CD4-positive, alpha-beta T cell treated with Interleukin-6 for 4 hours (primary cell): ENCODE data around the gene ZNF208.
"Not testable (repeated sequence)": the region's sequence is repeated elsewhere in the genome, so short reads cannot be mapped to it uniquely, and the experiment has no call there.

ENCODE experiments used
- DNase-seq: peaks from one replicate; pipeline ENCODE4 v3.0.0-alpha.2; 2020; ENCODE audit warnings: mixed read lengths

ZNF208 gene

DNA sequence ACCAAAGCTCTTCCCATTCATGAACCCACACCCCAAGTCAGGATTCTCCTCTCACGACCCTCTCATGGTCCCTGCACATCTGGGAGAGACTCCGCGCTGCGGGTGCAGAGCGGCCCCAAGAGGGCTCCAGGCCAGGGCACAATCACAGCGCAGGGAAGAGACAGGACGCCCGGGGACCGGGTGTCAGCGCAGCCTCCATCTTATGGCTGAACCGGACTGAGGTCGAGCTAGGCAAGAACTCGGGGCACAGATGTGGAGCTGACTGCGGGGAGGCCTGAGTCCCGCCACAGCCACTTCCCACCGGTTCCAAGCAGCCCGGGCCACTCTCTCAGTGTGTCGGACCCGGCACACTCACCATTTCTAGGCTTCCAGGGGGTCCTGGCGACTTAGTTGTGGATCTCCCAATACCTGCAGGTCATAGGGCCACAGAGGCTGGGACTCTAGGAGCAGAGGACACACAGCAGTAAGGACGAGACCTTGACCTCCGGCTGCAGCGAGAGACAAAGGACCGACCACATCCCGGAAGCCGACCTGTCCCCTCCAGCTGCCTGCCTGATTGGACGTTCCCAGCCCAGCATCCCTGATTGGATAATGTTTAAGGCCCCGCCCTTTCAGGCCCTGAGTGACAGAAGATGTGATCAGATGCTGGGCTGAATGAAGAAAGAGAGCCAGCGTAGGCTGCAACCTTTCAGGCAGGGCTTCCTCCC, at the start of gene ZNF208:
Gene ZNF208 (minus strand): TSS at position 507 of the 707 bp plus-strand sequence. CDS start 149 bp downstream, at position 358.
- DNase-seq = peak; percentile 9

- DNase-seq = peak; percentile 7
These were observed 41.9 kb upstream of the ZNF208 start for GRCh38 chr19:22052644-22053013.

- DNase-seq = not testable (repeated sequence)
These were observed 30.4 kb upstream of the ZNF208 start for GRCh38 chr19:22041151-22041550.

GRCh38 chr19:22030680-22031079, 19.9 kb upstream of the ZNF208 start:
- no peak for DNase-seq

DNA sequence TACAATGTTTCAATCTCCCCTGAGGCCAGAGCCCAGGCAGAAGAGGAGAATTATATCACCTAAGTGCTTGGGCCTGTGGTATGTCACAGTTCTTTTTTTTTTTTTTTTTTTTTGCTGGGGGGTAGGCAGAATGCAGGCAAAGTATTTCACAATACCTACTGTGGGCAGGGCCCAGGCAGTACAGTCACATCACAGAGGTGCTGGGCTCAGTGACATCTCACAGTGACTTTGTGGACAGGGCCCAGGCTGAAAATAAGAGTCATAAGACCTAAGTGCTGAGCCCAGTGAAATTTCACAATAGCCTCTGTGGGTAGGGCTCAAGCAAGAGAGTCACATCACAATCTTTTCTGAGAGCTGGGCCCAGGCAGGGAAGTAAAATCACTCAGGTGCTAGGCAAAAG, 15.9 kb upstream of the ZNF208 start:
- DNase-seq = no peak

DNA sequence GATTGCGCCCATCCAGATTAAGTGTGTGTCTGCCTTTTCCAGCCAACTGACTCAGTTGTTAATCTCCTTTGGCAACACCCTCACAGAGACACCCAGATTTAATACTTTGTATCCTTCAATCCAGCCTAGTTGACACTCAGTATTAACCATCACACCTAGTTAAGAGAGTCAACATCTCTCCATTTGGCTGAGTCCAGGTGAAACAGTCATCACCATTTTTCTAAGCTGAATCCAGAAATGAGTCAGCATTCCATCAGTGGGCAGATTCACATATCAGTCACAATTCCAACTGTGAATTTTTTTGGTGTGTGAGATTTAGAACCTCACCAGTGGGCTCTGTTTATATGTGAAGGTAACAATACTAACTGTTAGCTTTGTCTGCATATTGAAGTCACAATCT, 14.8 kb upstream of the ZNF208 start:
- DNase-seq = not testable (repeated sequence)

DNA sequence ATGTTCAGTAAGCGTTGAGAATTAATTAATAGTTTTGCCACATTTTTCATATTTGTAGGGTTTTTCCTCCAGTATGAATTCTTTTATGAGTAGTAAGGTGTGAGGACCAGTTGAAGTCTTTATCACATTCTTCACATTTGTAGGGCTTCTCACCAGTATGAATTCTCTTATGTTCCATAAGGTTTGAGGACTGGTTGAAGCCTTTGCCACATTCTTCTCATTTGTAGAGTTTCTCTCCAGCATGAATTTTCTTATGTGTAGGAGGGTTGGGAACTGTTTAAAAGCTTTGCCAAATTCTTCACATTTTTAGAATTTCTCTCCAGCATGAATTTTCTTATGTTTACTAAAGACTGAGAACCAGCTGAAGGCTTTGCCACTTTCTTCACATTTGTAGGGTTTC, 40.3 kb downstream of the ZNF208 start:
- no peak for DNase-seq

- DNase-seq = no peak
These were observed 63.0 kb downstream of the ZNF208 start for GRCh38 chr19:21947775-21948174.

GRCh38 chr19:21940684-21941083, 70.1 kb downstream of the ZNF208 start:
- DNase-seq = no peak

DNA sequence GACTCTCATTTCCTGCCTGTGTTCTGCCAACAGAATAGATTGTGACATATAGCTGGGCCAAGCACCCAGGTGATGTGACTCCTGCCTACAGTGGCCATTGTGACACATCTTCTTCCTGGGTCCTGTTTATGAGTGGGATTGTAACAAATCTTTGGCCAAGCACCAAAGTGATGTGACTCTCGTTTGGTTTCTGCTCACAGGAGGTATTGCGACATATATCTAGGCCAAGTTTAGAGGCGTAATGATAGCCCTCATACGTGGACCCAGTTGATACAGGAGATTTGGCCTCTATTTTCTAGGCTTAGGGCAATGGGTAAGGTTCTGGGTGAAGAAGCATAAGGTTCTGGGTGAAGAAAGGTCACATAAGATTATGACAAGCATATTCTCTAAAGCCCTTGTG, 76.2 kb downstream of the ZNF208 start:
- DNase-seq = no peak

DNA sequence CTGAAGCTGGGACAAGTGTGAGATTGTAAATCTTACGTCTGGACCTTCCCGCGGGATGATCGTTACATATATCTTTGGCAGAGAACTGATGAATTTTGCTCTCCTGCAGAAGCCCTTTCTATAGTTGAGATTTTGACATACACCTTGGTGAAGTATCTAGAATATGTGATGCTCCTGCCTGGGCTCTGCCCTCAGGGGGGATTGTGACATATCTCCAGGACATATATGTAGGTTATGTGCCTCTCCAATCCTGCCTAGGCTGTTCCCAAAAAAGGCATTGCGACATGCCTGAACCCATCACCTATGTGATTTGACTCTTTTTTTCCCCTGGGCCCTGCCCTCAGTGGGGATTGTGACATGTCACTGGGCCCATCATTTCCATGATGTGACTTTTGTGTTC, 76.6 kb downstream of the ZNF208 start:
- DNase-seq = no peak

DNA sequence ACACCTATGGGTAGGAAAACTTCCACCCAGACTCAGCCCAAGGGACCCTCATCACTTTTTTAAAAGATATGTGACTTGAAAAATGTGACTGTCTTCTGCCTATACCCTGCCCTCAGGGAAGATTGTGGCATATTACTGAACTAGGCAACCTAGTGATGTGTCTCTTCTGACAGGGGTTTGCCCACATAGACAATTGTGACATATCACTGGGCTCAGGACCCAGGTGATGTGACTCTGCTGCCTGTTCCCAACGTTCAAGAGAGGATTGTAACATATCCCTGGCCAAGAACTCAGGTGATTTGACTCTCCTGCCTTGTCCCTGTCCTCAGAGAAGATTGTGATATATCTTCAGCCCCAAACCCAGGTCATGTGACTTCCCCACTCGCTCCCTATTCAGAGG, 88.5 kb downstream of the ZNF208 start:
- no peak for DNase-seq

GRCh38 chr19:21921691-21922180, 89.0 kb downstream of the ZNF208 start:
- DNase-seq = no peak

GRCh38 chr19:21915411-21915810, 95.3 kb downstream of the ZNF208 start:
- DNase-seq = no peak

- no peak for DNase-seq
These were observed 98.1 kb downstream of the ZNF208 start for GRCh38 chr19:21912654-21913053.

DNA sequence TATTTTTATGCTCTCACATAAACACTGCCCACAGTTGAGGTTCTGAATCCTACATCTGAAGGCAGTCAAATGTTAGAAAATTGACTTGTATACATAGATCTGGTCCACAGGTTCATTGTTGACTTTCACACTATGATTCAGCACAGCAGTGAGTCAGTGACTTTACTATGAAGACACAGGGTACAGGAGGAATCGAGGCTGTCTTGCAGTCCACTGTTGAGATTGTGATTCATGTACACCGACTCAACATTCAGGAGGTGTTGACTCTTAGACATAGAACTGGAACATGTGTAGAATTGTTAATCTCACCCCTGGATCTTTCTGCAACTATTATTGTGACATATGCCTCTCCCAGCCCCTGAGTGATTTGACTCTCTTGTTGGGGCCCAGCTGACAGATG, 100.4 kb downstream of the ZNF208 start:
- DNase-seq = no peak

DNA sequence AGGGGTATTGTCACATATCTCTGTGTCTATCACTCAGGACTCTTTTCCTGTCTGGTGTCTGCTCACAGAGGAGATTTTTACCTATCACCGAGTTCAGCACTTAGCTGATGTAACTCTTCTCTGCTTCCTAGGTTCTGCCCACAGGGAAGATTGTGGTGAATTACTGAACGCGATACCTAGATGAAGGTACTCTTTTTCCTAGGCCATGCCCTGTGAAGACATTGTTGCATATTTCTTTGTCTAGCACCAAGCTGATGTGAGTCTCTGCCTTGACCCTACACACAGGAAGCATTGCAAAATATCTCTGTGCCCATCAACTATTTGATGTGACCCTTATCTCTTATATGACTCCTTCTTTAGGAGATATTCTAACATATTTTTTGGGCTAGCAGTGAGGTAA, 102.7 kb downstream of the ZNF208 start:
- DNase-seq = no peak

DNA sequence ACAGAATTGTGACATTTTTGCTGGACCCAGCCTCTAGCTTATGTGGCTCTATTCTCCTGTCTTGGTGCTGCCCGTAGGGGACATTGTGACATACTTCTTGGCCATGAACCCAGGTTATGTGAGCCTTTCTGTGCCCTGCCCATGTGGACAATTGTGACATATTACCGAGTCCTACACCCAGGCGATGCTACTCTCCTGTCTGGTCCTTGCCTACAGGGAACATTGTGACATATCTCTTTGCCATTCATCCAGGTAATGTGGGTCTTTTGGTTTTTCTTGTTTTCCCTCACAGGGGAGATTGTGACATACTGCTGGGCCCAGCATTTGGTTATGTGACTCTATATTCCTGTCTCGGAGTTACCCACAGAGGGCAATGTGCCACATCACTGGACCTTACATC, 103.2 kb downstream of the ZNF208 start:
- no peak for DNase-seq

DNA sequence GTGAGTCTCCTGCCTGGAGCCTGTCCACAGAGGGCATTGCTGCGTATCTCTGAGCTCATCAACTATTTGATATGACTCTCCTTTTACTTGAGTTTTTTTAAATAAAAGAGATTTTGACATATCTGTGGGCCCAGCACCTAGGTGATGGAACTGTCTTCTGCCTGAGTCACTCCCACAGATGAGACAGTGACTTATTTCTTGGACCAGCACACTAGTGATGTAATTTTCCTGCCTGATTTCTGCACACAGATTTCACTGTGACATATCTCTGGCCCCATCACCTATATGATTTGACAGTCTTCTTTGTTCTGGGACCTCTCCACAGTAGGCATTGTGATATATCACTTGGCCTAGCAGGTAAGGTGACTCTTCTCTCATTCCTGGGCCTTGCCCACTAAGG, 108.2 kb downstream of the ZNF208 start:
- DNase-seq = no peak

DNA sequence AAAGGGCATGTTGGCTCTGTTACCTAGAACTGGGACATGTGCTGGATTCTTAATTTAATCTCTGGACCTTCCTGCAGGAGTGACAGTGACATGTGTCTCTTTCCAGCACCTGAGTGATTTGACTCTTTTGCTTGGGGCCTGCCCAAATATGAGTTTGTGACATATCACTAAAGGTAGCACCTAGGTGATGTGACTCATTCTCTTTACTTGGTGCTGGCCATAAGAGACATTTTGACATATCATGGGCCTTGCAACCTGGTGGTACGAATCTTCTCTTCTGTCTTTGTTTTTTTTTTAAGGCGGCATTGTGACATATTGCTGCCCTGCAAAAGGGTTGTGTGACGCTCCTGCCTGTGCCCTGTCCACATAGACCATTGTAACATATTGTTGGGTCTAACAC, 108.9 kb downstream of the ZNF208 start:
- DNase-seq = no peak

DNA sequence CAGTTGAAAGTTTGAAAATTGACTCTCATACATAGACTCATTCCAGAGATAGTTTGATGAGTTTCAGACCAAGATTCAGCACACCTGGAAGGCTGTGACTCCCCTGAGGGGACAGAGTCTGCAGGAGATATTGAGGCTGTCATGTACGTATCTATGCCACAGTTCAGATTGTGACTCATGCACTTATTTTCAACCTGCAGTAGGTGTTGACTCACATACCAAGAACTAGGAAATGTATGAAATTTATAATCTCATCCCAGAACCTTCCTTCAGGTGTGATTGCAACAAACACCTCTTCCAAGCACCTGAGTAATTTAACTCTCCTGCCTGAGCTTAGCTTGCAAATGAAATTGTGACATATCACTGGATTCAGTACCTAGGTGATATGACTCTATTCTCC, 110.3 kb downstream of the ZNF208 start:
- DNase-seq = no peak

DNA sequence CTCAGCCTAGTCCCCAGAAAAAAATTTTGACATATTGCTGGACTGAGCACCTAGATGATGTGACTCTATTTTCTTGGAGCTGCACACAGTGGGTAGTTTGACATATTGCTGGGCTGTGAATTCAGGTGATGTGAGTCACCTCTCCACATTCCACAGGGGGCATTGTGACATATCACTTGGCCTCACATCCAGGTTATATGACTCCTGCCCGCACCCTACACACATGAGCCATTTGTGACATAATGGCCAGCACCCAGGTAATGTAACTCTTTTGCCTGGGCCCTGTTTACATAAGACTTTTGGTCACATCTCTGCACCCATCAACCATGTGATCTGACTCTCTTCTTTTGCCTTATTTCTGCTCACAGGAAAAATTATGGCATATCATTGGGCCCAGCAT, 119.7 kb downstream of the ZNF208 start:
- no peak for DNase-seq

DNA sequence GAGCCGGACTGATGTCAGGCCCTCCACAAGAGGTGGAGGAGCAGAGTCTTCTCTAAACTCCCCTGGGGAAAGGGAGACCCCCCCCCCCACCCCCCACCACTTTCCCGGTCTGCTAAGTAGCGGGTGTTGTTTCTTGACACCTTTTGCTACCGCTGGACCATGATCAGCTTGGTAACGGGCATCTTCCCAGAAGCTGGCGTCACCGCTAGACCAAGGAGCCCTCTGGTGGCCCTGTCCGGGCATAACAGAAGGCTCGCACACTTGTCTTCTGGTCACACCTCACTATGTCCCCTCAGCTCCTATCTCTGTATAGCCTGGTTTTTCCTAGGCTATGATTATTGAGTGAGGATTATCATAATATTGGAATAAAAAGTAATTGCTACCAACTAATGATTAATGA, 120.7 kb downstream of the ZNF208 start:
- DNase-seq = peak; percentile 3

DNA sequence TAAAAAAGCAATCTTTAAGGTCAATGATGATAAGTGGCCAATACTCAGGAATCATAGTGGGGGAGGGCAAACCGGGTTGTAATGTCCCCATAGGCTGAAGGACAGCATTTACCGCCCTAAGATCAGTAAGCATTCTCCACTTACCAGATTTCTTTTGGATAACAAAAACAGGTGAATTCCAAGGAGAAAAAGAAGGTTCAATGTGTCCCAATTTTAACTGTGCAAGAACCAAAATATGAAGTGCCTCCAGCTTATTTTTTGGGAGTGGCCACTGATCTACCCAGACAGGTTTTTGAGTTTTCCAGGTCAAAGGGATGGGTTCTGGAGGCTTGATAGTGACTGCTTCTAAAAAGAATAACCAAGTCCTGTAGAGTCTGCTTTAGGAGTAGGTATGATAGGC, 125.2 kb downstream of the ZNF208 start:
- not testable (repeated sequence) for DNase-seq

GRCh38 chr19:21884786-21885185, 126.0 kb downstream of the ZNF208 start:
- DNase-seq = not testable (repeated sequence)
